ENCODE results near the gene GINM1.

The GINM1 gene

DNA sequence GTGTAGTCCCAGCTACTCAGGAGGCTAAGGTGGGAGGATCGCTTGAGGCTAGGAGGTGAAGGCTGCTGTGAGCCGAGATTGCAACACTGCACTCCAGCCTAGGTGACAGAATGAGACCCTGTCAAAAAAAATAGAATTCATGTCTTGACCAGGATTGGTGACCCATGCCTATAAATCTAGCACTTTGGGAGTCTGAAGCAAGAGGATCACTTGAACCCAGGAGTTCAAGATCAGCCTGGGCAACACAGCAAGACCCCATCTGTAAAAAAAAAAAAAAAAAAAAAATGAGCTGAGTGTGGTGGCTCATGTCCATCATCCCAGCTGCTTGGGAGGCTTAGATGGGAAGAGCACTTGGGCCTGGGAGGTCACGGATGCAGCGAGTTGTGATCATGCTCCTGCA lies 34.3 kb downstream of the GINM1 start:
- DNase-seq: no peak

DNA sequence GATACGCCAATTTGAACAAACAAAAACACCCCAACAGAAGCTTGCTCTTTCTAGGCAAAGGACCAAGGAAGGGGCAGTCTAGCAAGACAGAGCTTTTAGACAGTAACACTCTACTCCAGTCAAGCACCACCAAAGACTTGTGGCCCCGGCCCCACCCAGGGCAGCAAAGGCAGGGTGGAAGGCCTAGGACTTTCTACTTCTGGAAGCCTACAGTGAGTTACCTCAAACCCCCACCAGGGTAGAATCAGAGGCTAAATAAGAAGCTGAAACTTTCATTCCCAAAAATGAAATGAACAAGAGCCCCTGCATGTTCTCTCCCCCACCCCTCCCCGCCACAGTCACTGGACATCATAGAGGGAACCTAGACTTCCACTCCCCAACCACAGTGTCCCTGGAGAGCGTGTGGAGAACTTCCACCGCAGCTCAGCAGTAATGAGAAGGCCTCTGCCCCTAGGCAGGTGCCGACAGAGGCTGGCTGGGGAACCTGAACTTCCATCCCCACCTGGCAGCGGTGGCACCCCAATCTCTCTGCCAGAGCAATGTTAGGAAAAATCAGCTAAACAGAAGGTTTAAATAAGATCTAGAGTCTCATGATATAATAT lies 42.3 kb downstream of the GINM1 start:
- peak; percentile 9 for DNase-seq

DNA sequence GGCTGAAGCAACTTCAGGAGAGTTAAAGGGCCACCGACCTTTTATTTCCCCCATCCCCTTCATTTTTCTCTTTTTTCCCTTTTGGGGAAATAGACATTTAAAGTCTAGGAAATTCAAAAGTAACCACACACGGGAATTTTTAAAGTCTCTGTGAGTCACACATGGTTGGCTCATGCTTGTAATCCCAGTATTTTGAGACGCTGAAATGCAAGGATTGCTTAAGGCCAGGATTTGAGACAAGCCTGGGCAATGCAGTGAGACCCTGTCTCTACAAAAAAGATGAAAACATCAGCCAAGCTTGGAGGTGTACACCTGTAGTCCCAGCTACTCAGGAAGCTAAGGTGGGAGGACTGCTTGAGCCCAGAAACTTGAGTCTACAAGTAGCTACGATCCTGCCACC lies 48.2 kb downstream of the GINM1 start:
- no peak for DNase-seq

DNA sequence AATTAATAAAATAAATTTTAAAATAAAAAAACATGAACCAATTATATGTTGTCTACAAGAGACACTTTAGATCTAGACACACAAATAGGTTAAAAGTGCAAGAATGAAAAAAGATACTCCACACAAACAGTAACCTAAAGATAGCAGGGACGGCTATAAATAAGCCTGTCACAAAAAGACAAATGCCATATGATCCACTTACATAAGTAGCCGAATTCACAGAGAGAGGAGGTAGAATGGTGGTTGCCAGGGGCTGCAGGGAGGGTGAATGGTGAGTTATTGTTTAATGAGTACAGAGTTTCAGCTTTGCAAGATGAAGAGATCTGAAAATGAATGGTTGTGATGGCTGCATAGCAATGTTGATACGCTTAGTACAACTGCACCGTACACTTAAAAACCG lies 49.6 kb downstream of the GINM1 start:
- no peak for DNase-seq

DNA sequence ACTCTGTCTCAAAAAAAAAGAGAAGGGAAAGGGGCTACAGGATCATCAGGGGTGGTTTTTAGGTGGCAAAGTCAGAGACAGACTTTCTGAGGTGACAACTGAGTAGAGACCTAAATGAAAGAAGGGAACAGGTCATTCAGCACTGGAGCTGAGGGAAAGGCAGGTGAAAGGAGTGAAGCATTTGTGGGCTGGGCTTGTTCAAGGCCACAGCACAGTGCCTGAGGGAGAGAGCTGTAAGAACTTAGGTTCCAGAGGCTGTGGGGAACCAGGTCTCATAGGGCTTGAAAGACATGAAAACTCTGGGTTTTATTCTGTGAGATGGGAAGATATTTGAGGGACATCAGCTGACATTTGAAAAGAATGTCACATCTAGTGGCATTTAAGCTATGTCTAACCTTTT lies 61.5 kb downstream of the GINM1 start:
- DNase-seq: no peak

DNA sequence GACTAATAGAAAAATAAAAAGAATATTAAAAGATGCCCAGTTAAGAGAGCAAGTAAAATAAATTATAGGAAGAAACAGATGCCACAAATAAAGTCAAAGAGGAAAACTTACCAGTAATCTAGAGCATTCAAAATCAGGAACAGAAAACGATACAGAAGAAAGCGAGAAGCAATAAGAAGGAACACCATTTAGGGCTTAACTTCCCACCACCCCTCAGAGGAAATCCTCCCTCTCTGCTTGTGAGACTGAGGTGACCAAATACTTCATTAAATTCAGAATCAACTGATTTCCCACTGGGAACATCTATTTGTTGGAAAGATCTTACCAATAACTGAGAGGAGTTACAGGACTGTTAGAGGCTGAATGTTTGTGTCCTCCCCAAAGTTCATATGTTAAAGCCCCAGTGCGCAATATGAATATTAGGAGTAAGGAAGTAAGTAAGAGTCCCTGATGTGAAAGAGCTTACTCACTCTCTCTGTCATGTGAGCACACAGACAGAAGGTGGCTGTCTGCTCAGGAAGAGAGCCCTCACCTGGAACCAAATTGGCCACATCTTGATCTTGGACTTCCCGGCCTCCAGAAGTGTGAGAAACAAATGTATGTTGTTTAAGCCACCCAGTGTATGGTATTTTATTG lies 62.8 kb downstream of the GINM1 start:
- DNase-seq: no peak

DNA sequence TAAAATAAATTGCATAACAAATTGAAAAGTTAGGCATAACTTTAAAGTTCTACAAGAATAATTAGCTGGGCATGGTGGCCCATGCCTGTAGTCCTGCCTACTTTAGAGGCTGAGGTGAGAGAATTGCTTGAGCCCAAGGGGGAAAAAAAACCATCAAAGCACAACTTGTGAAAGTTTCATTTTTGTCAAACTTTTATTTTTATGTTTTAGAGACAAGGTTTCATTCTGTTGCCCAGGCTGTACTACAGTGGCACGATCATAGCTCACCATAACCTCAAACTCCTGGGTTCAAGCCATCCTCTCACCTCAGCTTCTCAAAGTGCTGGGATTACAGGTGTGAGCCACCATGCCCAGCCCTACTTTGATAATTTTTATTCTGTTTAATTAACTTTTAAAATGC lies 68.1 kb downstream of the GINM1 start:
- no peak for DNase-seq

DNA sequence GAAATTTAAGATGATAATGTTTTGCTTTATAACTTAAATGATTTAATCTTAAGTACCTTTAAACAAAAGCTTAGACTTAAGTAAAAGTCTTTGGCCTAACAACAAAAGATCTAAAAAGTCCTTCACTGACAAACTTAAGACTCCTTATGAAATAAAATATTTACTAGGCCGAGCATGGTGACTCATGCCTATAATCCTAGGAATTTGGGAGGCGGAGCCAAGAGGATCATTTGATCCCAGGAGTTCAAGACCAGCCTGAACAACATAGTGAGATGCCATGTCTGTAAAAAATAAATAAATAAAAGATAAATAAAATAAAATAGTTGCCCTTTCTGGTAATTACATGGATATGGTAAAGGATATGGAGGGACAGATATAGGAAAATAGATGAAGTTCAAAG lies 69.9 kb downstream of the GINM1 start:
- no peak for DNase-seq

Data from GF-D8 (cell line).